H1 (cell line): Measurements from ENCODE around the gene SEC16A. TPM values are rescaled to one million over a fixed set of nuclear protein-coding genes. Genes with fewer than 3 reads are reported as not detected.

Experiments
- CTCF ChIA-PET: fragments of 300-600 bp; sonication (Branson Sonifier 250); formaldehyde crosslinking; loops from one replicate; lab custom pipeline; 2021; ENCODE audit not compliant: partially characterized antibody; lab: Charles Lee
- POLR2A ChIA-PET: fragments of 300-600 bp; sonication (Branson Sonifier 250); formaldehyde crosslinking; loops from one replicate; lab custom pipeline; 2021; ENCODE audit warnings: inconsistent platforms; ENCODE audit not compliant: partially characterized antibody; lab: Charles Lee
- DNase-seq, 2 experiments: peaks; one replicate each; pipeline versions ENCODE4 v3.0.0 to v3.0.0-alpha.2; 2010 to 2022; ENCODE audit warnings: low spot score in 2 of 2, low read depth in 1 of 2, mixed read lengths in 1 of 2
- FAIRE-seq: peaks from 2 replicates; lab custom pipeline; 2011; peaks lifted over from hg19 to GRCh38; lab: Jason Lieb, UNC
- H2AFZ ChIP-seq: 2 replicates; pipeline ENCODE4 v1.8.1; 2012; ENCODE audit warnings: low read length, inconsistent platforms
- H2AK5ac ChIP-seq: 2 replicates; pipeline ENCODE4 v1.6.1; 2013; ENCODE audit warnings: low read depth, low read length
- H2BK120ac ChIP-seq: replicated peaks from 2 replicates; pipeline ENCODE3; 2013; ENCODE audit warnings: low read depth, low read length, inconsistent platforms
- H2BK12ac ChIP-seq: 2 replicates; pipeline ENCODE4 v1.6.1; 2013; ENCODE audit warnings: low read depth, low read length
- H2BK15ac ChIP-seq: 2 replicates; pipeline ENCODE4 v1.6.1; 2013; ENCODE audit warnings: low read length
- H2BK20ac ChIP-seq: 2 replicates; pipeline ENCODE4 v1.6.1; 2013; ENCODE audit warnings: low read length
- H2BK5ac ChIP-seq: 2 replicates; pipeline ENCODE4 v1.6.1; 2013; ENCODE audit warnings: low read depth, low read length
- H3K14ac ChIP-seq: 2 replicates; pipeline ENCODE4 v1.6.1; 2013; ENCODE audit warnings: inconsistent platforms; ENCODE audit not compliant: insufficient read length
- H3K18ac ChIP-seq: 2 replicates; pipeline ENCODE4 v1.6.1; 2013; ENCODE audit warnings: low read length; ENCODE audit errors: extremely low read depth
- H3K23ac ChIP-seq: 2 replicates; pipeline ENCODE4 v1.6.1; 2013; ENCODE audit warnings: inconsistent platforms; ENCODE audit not compliant: insufficient read length
- H3K23me2 ChIP-seq: 2 replicates; pipeline ENCODE4 v1.6.1; 2013; ENCODE audit warnings: low read depth, low read length
- H3K27ac ChIP-seq: 2 replicates; pipeline ENCODE4 v1.6.1; 2011; ENCODE audit warnings: low read depth, low read length, inconsistent platforms
- H3K27me3 ChIP-seq, 4 experiments: replicated peaks in 1 of 4; 1 replicate in 1 of 4; 2 replicates in 3 of 4; pipeline versions ENCODE4 v1.6.1 to v1.8.1; 2011 to 2013; ENCODE audit warnings: low read length in 3 of 4, mild to moderate bottlenecking in 3 of 4, inconsistent platforms in 2 of 4, mixed read lengths in 2 of 4, moderate library complexity in 1 of 4; ENCODE audit not compliant: control insufficient read depth in 3 of 4, insufficient read depth in 3 of 4; ENCODE audit errors: extremely low read depth in 1 of 4
- H3K36me3 ChIP-seq, 4 experiments: 2 replicates each; pipeline versions ENCODE4 v1.6.1 to v1.8.1; 2011 to 2013; ENCODE audit warnings: mild to moderate bottlenecking in 4 of 4, low read length in 3 of 4, moderate library complexity in 2 of 4, control low read depth in 1 of 4, inconsistent platforms in 1 of 4; ENCODE audit not compliant: insufficient read depth in 4 of 4, control insufficient read depth in 2 of 4
- H3K4ac ChIP-seq: replicated peaks from 2 replicates; pipeline ENCODE3; 2013; ENCODE audit warnings: low read length, low read depth, mixed read lengths, inconsistent platforms; ENCODE audit not compliant: insufficient read length
- H3K4me1 ChIP-seq, 4 experiments: replicated peaks in 1 of 4; 1 replicate in 1 of 4; 2 replicates in 3 of 4; pipeline versions ENCODE4 v1.6.1 to v1.8.1; 2011 to 2013; ENCODE audit warnings: low read length in 3 of 4, inconsistent platforms in 2 of 4, mixed read lengths in 1 of 4; ENCODE audit not compliant: insufficient read depth in 4 of 4, control insufficient read depth in 3 of 4
- H3K4me2 ChIP-seq, 2 experiments: 2 replicates each; pipeline versions ENCODE4 v1.6.1 to v1.8.1; 2011 to 2013; ENCODE audit warnings: low read depth in 2 of 2, low read length in 2 of 2, control low read depth in 1 of 2, inconsistent platforms in 1 of 2, mild to moderate bottlenecking in 1 of 2; ENCODE audit not compliant: insufficient read depth in 1 of 2
- H3K4me3 ChIP-seq, 4 experiments: fragments of 200-600, 300-600 bp in 1 of 4; sonication (generic), shearing (Covaris generic), sonication (Bioruptor Twin) in 1 of 4; 2 replicates each; pipeline versions ENCODE4 v1.5.1 to v1.8.1; 2011 to 2016; ENCODE audit warnings: low read length in 4 of 4, low read depth in 3 of 4, control low read depth in 2 of 4, inconsistent platforms in 2 of 4, mild to moderate bottlenecking in 2 of 4, mixed read lengths in 1 of 4, moderate library complexity in 1 of 4; ENCODE audit not compliant: insufficient read depth in 2 of 4; ENCODE audit errors: extremely low read depth in 1 of 4
- H3K56ac ChIP-seq: replicated peaks from 2 replicates; pipeline ENCODE3; 2013; ENCODE audit warnings: low read depth, mild to moderate bottlenecking, mixed read lengths, low read length, inconsistent platforms; ENCODE audit not compliant: insufficient read length
- H3K79me1 ChIP-seq: 2 replicates; pipeline ENCODE4 v1.6.1; 2013; ENCODE audit warnings: low read depth, low read length, control low read depth
- H3K79me2 ChIP-seq, 2 experiments: 2 replicates each; pipeline versions ENCODE4 v1.6.1 to v1.8.1; 2012 to 2013; ENCODE audit warnings: low read length in 2 of 2, mild to moderate bottlenecking in 2 of 2, inconsistent platforms in 1 of 2; ENCODE audit not compliant: insufficient read depth in 2 of 2, control insufficient read depth in 1 of 2
- H3K9ac ChIP-seq, 4 experiments: replicated peaks in 1 of 4; 1 replicate in 1 of 4; 2 replicates in 3 of 4; pipeline versions ENCODE4 v1.6.1 to v1.8.1; 2011 to 2013; ENCODE audit warnings: low read depth in 3 of 4, low read length in 3 of 4, control low read depth in 2 of 4, mild to moderate bottlenecking in 2 of 4, moderate library complexity in 2 of 4, inconsistent platforms in 1 of 4; ENCODE audit errors: extremely low read depth in 1 of 4
- H3K9me3 ChIP-seq, 2 experiments: 2 replicates each; pipeline versions ENCODE4 v1.6.1 to v1.8.1; 2012 to 2013; ENCODE audit warnings: mild to moderate bottlenecking in 2 of 2, moderate library complexity in 2 of 2, control low read depth in 1 of 2, inconsistent platforms in 1 of 2, low read depth in 1 of 2, low read length in 1 of 2, mixed read lengths in 1 of 2; ENCODE audit not compliant: insufficient read depth in 2 of 2
- H4K20me1 ChIP-seq, 2 experiments: replicated peaks in 1 of 2; 2 replicates each; pipeline versions ENCODE3 to v1.8.1; 2011 to 2013; ENCODE audit warnings: inconsistent platforms in 2 of 2, low read length in 2 of 2, mild to moderate bottlenecking in 1 of 2; ENCODE audit not compliant: insufficient read depth in 2 of 2, control insufficient read depth in 1 of 2
- H4K5ac ChIP-seq: 2 replicates; pipeline ENCODE4 v1.6.1; 2013; ENCODE audit warnings: low read length, low read depth, mixed read lengths, inconsistent platforms; ENCODE audit not compliant: insufficient read length
- H4K8ac ChIP-seq: 2 replicates; pipeline ENCODE4 v1.8.0; 2013; ENCODE audit warnings: mild to moderate bottlenecking, moderate library complexity, low read length, inconsistent platforms; ENCODE audit not compliant: insufficient read depth; ENCODE audit errors: extremely low read depth
- H4K91ac ChIP-seq: replicated peaks from 2 replicates; pipeline ENCODE3; 2013; ENCODE audit warnings: low read length, mixed read lengths, inconsistent platforms; ENCODE audit not compliant: insufficient read length
- ATF3 ChIP-seq: IDR thresholded peaks from 2 replicates; pipeline ENCODE4 v1.6.1; 2011; ENCODE audit warnings: low read depth, mild to moderate bottlenecking, low read length; ENCODE audit not compliant: insufficient read depth
- CBX8 ChIP-seq: fragments of 300-800, 300-1000 bp; sonication (generic); IDR thresholded peaks from 2 replicates; pipeline ENCODE4 v1.7.1; 2016; ENCODE audit warnings: low read depth, low read length, borderline replicate concordance
- CTBP2 ChIP-seq: IDR thresholded peaks from 2 replicates; pipeline ENCODE4 v1.7.0; 2011; ENCODE audit warnings: borderline replicate concordance, mild to moderate bottlenecking, moderate library complexity, mixed read lengths, low read length; ENCODE audit not compliant: insufficient read depth, insufficient read length
- FOSL1 ChIP-seq: IDR thresholded peaks from 2 replicates; pipeline ENCODE4 v1.6.1; 2011; ENCODE audit warnings: mild to moderate bottlenecking, low read depth, low read length, moderate library complexity; ENCODE audit not compliant: insufficient read depth
- KDM5A ChIP-seq: fragments of 200-600 bp; IDR thresholded peaks from 2 replicates; pipeline ENCODE4 v1.7.1; 2012; ENCODE audit warnings: mild to moderate bottlenecking, low read length, inconsistent platforms, mixed read lengths
- NANOG ChIP-seq: IDR thresholded peaks from 2 replicates; pipeline ENCODE4 v1.6.1; 2011; ENCODE audit warnings: low read length, low read depth, mild to moderate bottlenecking, inconsistent platforms; ENCODE audit not compliant: insufficient read depth, poor library complexity, severe bottlenecking
- PHF8 ChIP-seq: fragments of 200-600 bp; sonication (generic); conservative IDR thresholded peaks from 2 replicates; pipeline ENCODE4 v1.7.1; 2012; ENCODE audit warnings: low read depth, mild to moderate bottlenecking, inconsistent platforms, low read length, moderate library complexity
- RNF2 ChIP-seq: fragments of 200-900, 300-1000 bp; sonication (generic); IDR thresholded peaks from 2 replicates; pipeline ENCODE4 v1.7.1; 2016; ENCODE audit warnings: borderline replicate concordance, low read depth, mild to moderate bottlenecking, antibody characterized with exemption, low read length; ENCODE audit not compliant: poor library complexity, severe bottlenecking; ENCODE audit errors: missing control alignments
- SAP30 ChIP-seq: fragments of 300-600 bp; sonication (generic); IDR thresholded peaks from 2 replicates; pipeline ENCODE4 v1.7.1; 2012; ENCODE audit warnings: low read length, moderate library complexity, mild to moderate bottlenecking, inconsistent platforms; ENCODE audit not compliant: insufficient read depth, insufficient replicate concordance
- SIN3A ChIP-seq, 2 experiments: IDR thresholded peaks in 1 of 2; conservative IDR thresholded peaks in 1 of 2; 2 replicates each; pipeline ENCODE4 v1.6.1; 2011 to 2012; ENCODE audit warnings: low read length in 2 of 2, improper control_type of control experiment in 1 of 2, low read depth in 1 of 2, mild to moderate bottlenecking in 1 of 2
- SUZ12 ChIP-seq: fragments of 200-600 bp; sonication (generic); IDR thresholded peaks from 2 replicates; pipeline ENCODE4 v1.6.1; 2012; ENCODE audit warnings: mild to moderate bottlenecking, inconsistent platforms, low read length, moderate library complexity, mixed read lengths
- WGBS, 2 experiments: shearing (Covaris generic) in 1 of 2; methylation state at CpG; one replicate each; pipeline versions ENCODE4 v1.1.6 to v1.1.7; 2013 to 2015; ENCODE audit warnings: low lambda C conversion rate in 2 of 2, mixed read lengths in 2 of 2, inconsistent platforms in 1 of 2, low coverage in 1 of 2, missing lambda C conversion rate in 1 of 2; ENCODE audit not compliant: insufficient replicate concordance in 2 of 2, insufficient coverage in 1 of 2, insufficient read length in 1 of 2; ENCODE audit errors: extremely low coverage in 1 of 2, missing lambda C conversion rate in 1 of 2; 5-methylcytosine and 5-hydroxymethylcytosine counted together
- polyA plus RNA-seq, 7 experiments: library from polyadenylated mRNA; depleted of rRNA in 3 of 7; stranded (reverse) in 5 of 7; unstranded in 2 of 7; fragments of >200 nt in 5 of 7; fragments of 200-250 nt in 2 of 7; gene quantifications; 1 replicate in 5 of 7; 2 replicates in 1 of 7; 4 replicates in 1 of 7; pipeline versions ENCODE4 v1.2.1 to v1.2.3, GENCODE V29; 2011 to 2013; ENCODE audit warnings: missing spikeins in 2 of 7, mixed read lengths in 2 of 7
- total RNA-seq: library from RNA; stranded (reverse); fragmentation: NEBNext Ultra II Directional; extraction: Animal tissue kit (Norgen Biotek cat#: 25700); gene quantifications from 2 replicates; pipeline ENCODE4 v1.2.1, GENCODE V29; 2021

The SEC16A gene
- total and polyA plus RNA-seq, 2 of the 8 experiments (the other 6 are each of a cell fraction or from before 2014, with no cell fraction given): 21.6 to 49.0 TPM

- H3K4me1 ChIP-seq: peaks cover 0 to 10% (median 7%) of the 10 kb centered on the region in 4 experiments; a peak in 5 of 7 replicates
- H3K23me2 ChIP-seq: peaks cover 6% of the 10 kb centered on the region; the same call in 1 of the 2 replicates
- H3K14ac ChIP-seq: no peak overlapping the region
- ChIA-PET CTCF (interaction anchor here (1.0 to 1.6 kb wide), 5 partner anchors 8 to 85 kb away, joined by 3 to 4 read pairs (median 3); no protein-coding TSS in a partner anchor), POLR2A (interaction anchor here (1.0 to 14.6 kb wide), 5 partner anchors 10 to 33 kb away, joined by 3 to 139 read pairs (median 72); partner anchors contain the start of genes CARD9, DNLZ, ENTR1 and PMPCA)
- no peak overlapping the region for H2BK120ac ChIP-seq
- peaks cover 10% of the 10 kb centered on the region; the same call in 1 of the 2 replicates for H3K79me1 ChIP-seq
- no peak overlapping the region for H3K4ac ChIP-seq
- H2BK12ac ChIP-seq: no peak overlapping the region
- FAIRE-seq: no peak
- H3K27me3 ChIP-seq: no peaks in the 10 kb centered on the region
- H2BK15ac ChIP-seq: no peak overlapping the region
- H4K8ac ChIP-seq: no peak overlapping the region
- H4K5ac ChIP-seq: no peak overlapping the region
- no peak overlapping the region for H3K56ac ChIP-seq
- no peak overlapping the region for H2BK5ac ChIP-seq
- H3K18ac ChIP-seq: no peak overlapping the region
- no peak overlapping the region for H4K91ac ChIP-seq
- no peak for DNase-seq
- no peak overlapping the region for H3K27ac ChIP-seq
- no peak overlapping the region for H3K23ac ChIP-seq
- H3K4me3 ChIP-seq: no peak overlapping the region
- no peak overlapping the region for H2AFZ ChIP-seq
- H2AK5ac ChIP-seq: no peak overlapping the region
- no CpG with 5 or more reads among the region's 6 CpGs for WGBS, 2 experiments
- peaks cover 4 to 14% of the 10 kb centered on the region in 2 experiments for H4K20me1 ChIP-seq
- no peak overlapping the region for H2BK20ac ChIP-seq
- H3K9ac ChIP-seq: no peak overlapping the region
- H3K79me2 ChIP-seq: peaks cover 0 to 26% of the 10 kb centered on the region in 2 experiments; a peak in 2 of 4 replicates
- H3K4me2 ChIP-seq: no peak overlapping the region
- peaks cover 34 to 57% (median 50%) of the 10 kb centered on the region in 4 experiments for H3K36me3 ChIP-seq
- no peaks in the 10 kb centered on the region for H3K9me3 ChIP-seq
- TF ChIP-seq NANOG: no peak
- no peak for TF ChIP-seq SAP30
- TF ChIP-seq ATF3: no peak
- TF ChIP-seq FOSL1: no peak
- TF ChIP-seq SUZ12: no peak
- no peak for TF ChIP-seq RNF2
- TF ChIP-seq CTBP2: no peak
- TF ChIP-seq PHF8: no peak
- TF ChIP-seq KDM5A: no peak
- TF ChIP-seq SIN3A (conservative IDR thresholded peaks at IDR 0.05 in 1 of 2, IDR thresholded peaks at IDR 0.05 in 1 of 2; ENCODE audit: low read depth in 1 of 2, low read length in 2 of 2): no peak
- no peak for TF ChIP-seq CBX8
These were observed 85.2 kb downstream of the SEC16A start for GRCh38 chr9:136397643-136398042.
